Upper lobe of left lung (tissue), 6 donors: ENCODE results near the gene METAP1. TPM values are rescaled to one million over a fixed set of nuclear protein-coding genes. Genes with fewer than 3 reads are reported as not detected.

Experiments used
- ATAC-seq, 2 donors: fragments of 200-7000 bp; cut with Tn5 transposase; one replicate each; pipeline ENCODE4 v1.9.1; 2022; ENCODE audit warnings: mild to moderate bottlenecking in 2 of 2, moderate library complexity in 2 of 2; ENCODE audit not compliant: low FRiP score in 2 of 2
- DNase-seq, 2 donors: peaks; one replicate each; pipeline ENCODE4 v3.0.0-alpha.2; 2019 to 2020
- H3K27ac ChIP-seq, 4 donors: fragments of 200-600 bp; sonication (generic); one replicate each; pipeline ENCODE4 v1.5.1; 2016 to 2019
- H3K27me3 ChIP-seq, 4 donors: fragments of 200-600 bp; sonication (generic); one replicate each; pipeline ENCODE4 v1.5.1; 2017 to 2019
- H3K36me3 ChIP-seq, 4 donors: fragments of 200-600 bp; sonication (generic); one replicate each; pipeline ENCODE4 v1.5.1; 2016 to 2019
- H3K4me1 ChIP-seq, 4 donors: fragments of 200-600 bp; sonication (generic); one replicate each; pipeline ENCODE4 v1.5.1; 2018 to 2019
- H3K4me3 ChIP-seq, 4 donors: fragments of 200-600 bp; sonication (generic); one replicate each; pipeline ENCODE4 v1.5.1; 2017 to 2019; ENCODE audit warnings: mild to moderate bottlenecking in 2 of 4, moderate library complexity in 1 of 4
- H3K9me3 ChIP-seq, 4 donors: fragments of 200-600 bp; sonication (generic); one replicate each; pipeline ENCODE4 v1.5.1; 2018 to 2019
- EP300 ChIP-seq, 4 donors: sonication (generic); formaldehyde crosslinking; IDR thresholded peaks; one replicate each; pipeline ENCODE4 v1.5.1; 2017; ENCODE audit warnings: antibody characterized with exemption in 4 of 4, control low read depth in 2 of 4
- POLR2A ChIP-seq, 4 donors: fragments of 450-650 bp; IDR thresholded peaks; one replicate each; pipeline ENCODE4 v1.5.1; 2016 to 2017; ENCODE audit warnings: antibody characterized with exemption in 4 of 4, mild to moderate bottlenecking in 2 of 4
- POLR2AphosphoS5 ChIP-seq, 2 donors: sonication (generic); formaldehyde crosslinking; IDR thresholded peaks; one replicate each; pipeline ENCODE4 v1.5.1; 2017; ENCODE audit warnings: antibody characterized with exemption in 2 of 2
- WGBS, 2 donors: methylation state at CpG; one replicate each; pipeline ENCODE4 v1.1.5; 2017 to 2018; 5-methylcytosine and 5-hydroxymethylcytosine counted together
- total RNA-seq, 6 donors: library from RNA; depleted of rRNA in 4 of 6; stranded (reverse); fragments of >200 nt in 4 of 6; gene quantifications; one replicate each; pipeline versions ENCODE4 v1.1.0 to v1.2.1, GENCODE V29; 2016 to 2021
- TF ChIP-seq, protein P1 (sequence below), 6 experiments: fragments of 450-650 bp in 4 of 6; fragments of 200-600 bp in 2 of 6; sonication (generic) in 2 of 6; IDR thresholded peaks; one replicate each; pipeline ENCODE4 v1.5.1; 2016 to 2019; ENCODE audit warnings: antibody characterized with exemption in 6 of 6
- donor health status: DM: no; HTN: no; CAD: no; lungs with moderate emphysema.
- donor health status: DM: no; HTN: yes; CAD: no; lungs with severe emphysema.

METAP1 gene
- total RNA-seq, 6 donors from 2014 or later, result 16.8 to 46.1 (median 32.0) TPM

- no peak for DNase-seq
- H3K4me1 ChIP-seq, result no peaks in the 10 kb centered on the region
- ATAC-seq, result no peak
- H3K9me3 ChIP-seq, result no peaks in the 10 kb centered on the region
- no peaks in the 10 kb centered on the region for H3K27me3 ChIP-seq
- H3K4me3 ChIP-seq, result no peak overlapping the region
- no peak for TF ChIP-seq EP300 (IDR thresholded peaks at IDR 0.05)
- no peak for TF ChIP-seq POLR2AphosphoS5 (IDR thresholded peaks at IDR 0.05)
- TF ChIP-seq POLR2A (IDR thresholded peaks at IDR 0.05), result no peak
- TF ChIP-seq, protein P1, sequence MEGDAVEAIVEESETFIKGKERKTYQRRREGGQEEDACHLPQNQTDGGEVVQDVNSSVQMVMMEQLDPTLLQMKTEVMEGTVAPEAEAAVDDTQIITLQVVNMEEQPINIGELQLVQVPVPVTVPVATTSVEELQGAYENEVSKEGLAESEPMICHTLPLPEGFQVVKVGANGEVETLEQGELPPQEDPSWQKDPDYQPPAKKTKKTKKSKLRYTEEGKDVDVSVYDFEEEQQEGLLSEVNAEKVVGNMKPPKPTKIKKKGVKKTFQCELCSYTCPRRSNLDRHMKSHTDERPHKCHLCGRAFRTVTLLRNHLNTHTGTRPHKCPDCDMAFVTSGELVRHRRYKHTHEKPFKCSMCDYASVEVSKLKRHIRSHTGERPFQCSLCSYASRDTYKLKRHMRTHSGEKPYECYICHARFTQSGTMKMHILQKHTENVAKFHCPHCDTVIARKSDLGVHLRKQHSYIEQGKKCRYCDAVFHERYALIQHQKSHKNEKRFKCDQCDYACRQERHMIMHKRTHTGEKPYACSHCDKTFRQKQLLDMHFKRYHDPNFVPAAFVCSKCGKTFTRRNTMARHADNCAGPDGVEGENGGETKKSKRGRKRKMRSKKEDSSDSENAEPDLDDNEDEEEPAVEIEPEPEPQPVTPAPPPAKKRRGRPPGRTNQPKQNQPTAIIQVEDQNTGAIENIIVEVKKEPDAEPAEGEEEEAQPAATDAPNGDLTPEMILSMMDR (IDR thresholded peaks at IDR 0.05), result no peak
- WGBS, 2 donors, result 92 to 94% methylated on average over 3 of the region's 3 CpGs
- no peaks in the 10 kb centered on the region for H3K36me3 ChIP-seq
- H3K27ac ChIP-seq, result no peak overlapping the region
Observed at GRCh38 chr4:98966926-98967325, 28.6 kb upstream of the METAP1 start.

DNA sequence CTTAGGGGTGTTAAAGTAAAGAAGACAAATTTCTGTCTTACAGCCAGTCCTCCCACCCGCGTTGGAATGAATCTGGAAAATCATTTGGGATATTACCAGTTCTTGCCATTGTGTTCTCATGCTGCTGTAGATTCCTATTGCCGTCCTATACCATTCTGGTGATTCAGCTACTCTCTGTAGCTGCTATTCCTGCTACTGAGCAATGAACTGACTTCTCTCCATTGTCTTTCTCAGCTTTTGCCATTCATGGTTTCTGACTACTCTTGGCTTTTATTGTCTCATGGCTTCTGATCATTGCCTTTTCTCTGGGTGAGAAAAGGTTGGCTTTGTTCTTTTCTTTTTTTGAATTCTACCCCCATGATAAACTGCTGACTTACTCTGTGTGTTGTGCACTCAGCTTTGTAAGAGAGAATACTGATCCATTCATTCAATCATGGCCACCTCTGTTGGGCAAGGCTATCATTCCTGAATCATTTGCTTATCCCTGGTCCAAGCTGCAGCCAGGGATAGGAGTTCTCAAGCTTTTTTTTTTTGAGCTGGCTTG is 27.7 kb upstream of the METAP1 start:
- Histone ChIP-seq H3K27ac (no peak overlapping the region), H3K9me3 (no peaks in the 10 kb centered on the region), H3K4me3 (no peak overlapping the region), H3K4me1 (no peaks in the 10 kb centered on the region), H3K36me3 (no peaks in the 10 kb centered on the region), H3K27me3 (no peaks in the 10 kb centered on the region)
- WGBS, 2 donors, result 93 to 96% methylated on average over 3 of the region's 3 CpGs
- no peak for TF ChIP-seq POLR2A (IDR thresholded peaks at IDR 0.05)
- no peak for TF ChIP-seq EP300 (IDR thresholded peaks at IDR 0.05)
- TF ChIP-seq POLR2AphosphoS5 (IDR thresholded peaks at IDR 0.05), result no peak
- TF ChIP-seq, protein P1 (IDR thresholded peaks at IDR 0.05), result no peak
- ATAC-seq (no peak), DNase-seq (no peak)

DNA sequence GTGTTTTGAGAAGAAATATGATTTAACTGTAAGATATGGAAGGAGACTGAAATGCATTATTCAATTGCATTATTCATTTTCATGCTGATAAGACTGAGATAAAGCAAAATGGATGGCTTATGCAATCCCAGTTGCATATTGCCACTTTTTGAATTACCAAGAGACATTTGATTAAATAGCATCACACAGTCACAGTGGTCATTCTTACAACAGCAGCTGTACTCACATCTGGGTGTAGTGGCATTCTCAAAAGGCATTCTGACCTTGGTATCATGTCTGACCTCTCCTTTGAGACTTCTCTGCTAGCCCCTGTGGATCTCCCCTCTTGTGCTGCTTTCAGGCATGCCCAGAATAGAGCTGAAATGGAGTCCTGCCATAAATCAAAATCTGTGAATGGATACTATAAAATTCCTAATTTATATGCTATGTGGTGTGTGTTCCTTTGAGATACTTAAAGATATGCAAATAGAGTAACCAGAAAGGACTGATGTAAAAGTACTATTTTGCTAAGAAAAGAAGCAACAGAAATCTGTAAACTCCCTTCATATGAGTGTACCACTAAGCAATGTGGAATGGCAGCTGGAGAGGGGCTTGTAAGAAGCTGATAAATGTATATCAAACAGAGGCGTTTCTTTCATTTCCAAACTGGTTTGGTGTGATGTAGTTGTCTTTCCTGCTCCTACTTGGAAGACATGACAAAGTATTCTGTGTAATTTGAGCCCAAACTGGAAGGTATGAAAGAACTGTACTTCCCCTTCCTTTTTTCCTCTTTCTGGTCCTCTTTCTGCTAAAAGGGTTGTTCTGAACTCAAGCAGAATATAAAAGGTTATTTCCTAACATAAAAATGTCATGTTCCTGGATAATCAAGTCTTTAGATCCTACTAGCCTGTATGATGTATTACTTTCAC is 25.4 kb upstream of the METAP1 start:
- WGBS, 2 donors, result 20 to 43% methylated on average over 1 of the region's 1 CpG
- no peak for TF ChIP-seq POLR2AphosphoS5 (IDR thresholded peaks at IDR 0.05)
- TF ChIP-seq, protein P1 (IDR thresholded peaks at IDR 0.05), result no peak
- no peak for TF ChIP-seq POLR2A (IDR thresholded peaks at IDR 0.05)
- TF ChIP-seq EP300 (IDR thresholded peaks at IDR 0.05), result no peak
- no peaks in the 10 kb centered on the region for H3K9me3 ChIP-seq
- H3K27me3 ChIP-seq, result no peaks in the 10 kb centered on the region
- H3K36me3 ChIP-seq, result no peaks in the 10 kb centered on the region
- H3K4me3 ChIP-seq, result no peak overlapping the region
- ATAC-seq (no peak), DNase-seq (no peak)
- H3K4me1 ChIP-seq, result no peaks in the 10 kb centered on the region
- H3K27ac ChIP-seq, result no peak overlapping the region

- Histone ChIP-seq H3K36me3 (no peaks in the 10 kb centered on the region), H3K4me3 (no peak overlapping the region), H3K27ac (no peak overlapping the region), H3K27me3 (no peaks in the 10 kb centered on the region), H3K4me1 (no peaks in the 10 kb centered on the region), H3K9me3 (no peaks in the 10 kb centered on the region)
- TF ChIP-seq, protein P1 (IDR thresholded peaks at IDR 0.05), result no peak
- TF ChIP-seq POLR2A (IDR thresholded peaks at IDR 0.05), result no peak
- no peak for TF ChIP-seq EP300 (IDR thresholded peaks at IDR 0.05)
- no peak for TF ChIP-seq POLR2AphosphoS5 (IDR thresholded peaks at IDR 0.05)
- 59 to 69% methylated on average over 4 of the region's 4 CpGs for WGBS, 2 donors
- ATAC-seq, result no peak
- DNase-seq, result no peak
Observed at GRCh38 chr4:98976716-98977115, 18.8 kb upstream of the METAP1 start.
